HG02870 (cell line): ENCODE data around the gene SLC44A1.

Experiments
- ATAC-seq: cut with Tn5 transposase; IDR thresholded peaks from one replicate; pipeline ENCODE4 v1.9.1; 2021; ENCODE audit warnings: mild to moderate bottlenecking, moderate library complexity; ENCODE audit not compliant: unreplicated experiment

SLC44A1 gene

DNA sequence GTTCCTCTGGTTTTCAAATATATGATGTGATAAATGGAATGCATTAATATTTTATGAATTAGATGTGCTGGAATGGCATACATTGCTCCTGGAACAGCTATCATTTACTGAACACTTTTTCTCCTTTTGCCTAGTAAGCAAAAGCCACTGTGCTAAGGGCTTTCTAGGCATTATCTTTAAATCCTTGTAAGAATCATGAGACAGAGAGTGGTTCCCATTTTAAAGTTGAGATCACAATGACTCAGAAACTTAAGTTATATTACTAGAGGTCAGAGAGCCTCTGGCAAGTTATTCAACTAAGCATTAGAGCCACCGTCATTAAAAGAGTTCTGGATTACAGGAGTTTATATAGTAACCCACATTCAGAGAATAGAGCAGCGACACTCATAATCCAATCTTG, 176.7 kb downstream of the SLC44A1 start:
- ATAC-seq = no peak

DNA sequence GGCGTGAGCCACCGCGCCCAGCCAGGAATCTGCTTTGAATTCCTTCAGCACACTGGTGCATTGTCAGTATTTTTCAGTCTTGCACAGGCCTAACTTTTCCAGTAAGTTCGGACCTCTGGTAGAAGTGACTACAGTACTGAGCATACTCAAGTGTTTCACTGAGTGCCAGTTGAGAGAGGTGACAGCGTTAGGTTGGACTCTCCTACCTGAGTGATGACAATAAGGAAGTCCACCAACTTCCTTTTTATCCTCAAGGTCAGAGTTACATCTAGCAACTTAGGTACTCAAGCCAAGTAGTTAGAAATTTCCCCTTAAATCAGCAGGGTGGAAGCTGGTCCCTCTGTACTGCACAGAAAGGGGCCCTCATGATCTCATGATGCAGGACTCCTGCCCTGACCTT, 177.4 kb downstream of the SLC44A1 start:
- no peak for ATAC-seq

DNA sequence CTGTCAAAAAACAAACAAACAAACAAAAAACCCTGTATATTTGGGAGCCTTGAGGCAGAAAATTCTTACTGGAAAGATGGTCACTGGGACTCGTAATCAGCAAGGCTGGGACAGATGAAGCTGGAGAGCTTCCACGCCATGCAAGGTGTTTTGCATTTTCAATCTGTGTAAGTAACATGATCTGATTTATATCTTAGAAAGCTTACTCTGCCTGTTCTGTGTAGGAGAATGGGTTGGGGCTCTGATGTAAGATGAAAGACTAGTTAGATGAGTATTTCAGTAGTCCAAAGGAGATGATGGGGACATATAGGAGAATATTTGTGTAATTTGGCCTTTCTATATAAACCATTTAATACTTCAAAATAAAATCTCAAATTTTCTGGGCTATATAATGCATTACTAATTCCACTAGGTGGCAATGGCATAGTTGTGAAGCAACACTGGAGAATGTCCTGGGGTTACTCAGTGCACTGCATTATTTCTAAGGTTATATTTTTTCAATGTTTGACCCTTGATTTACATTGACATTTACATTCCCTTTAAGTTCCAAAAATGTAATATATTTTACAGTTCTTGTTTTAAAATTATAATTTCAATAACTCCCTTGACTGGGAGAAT, 181.5 kb downstream of the SLC44A1 start:
- ATAC-seq = peak; percentile 67

DNA sequence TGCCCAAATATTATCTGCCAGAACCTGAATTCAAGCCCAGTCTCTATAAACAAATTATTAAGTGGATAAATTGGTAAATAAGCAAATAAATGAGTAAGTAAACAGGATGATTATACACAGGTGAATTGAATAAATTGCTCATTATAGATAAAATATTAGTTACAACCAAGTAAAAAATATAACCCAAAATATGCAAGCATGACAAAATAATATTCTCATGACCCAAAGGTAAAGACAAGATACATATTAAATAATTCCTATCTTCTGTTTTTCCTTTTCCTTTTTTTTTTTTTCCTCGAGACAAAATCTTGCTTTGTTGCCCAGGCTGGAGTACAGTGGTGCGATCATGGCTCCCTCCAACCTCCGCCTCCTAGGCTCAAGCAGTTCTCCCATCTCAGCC, 182.2 kb downstream of the SLC44A1 start:
- no peak for ATAC-seq

GRCh38 chr9:105431424-105432246, 187.2 kb downstream of the SLC44A1 start:
- ATAC-seq = no peak

DNA sequence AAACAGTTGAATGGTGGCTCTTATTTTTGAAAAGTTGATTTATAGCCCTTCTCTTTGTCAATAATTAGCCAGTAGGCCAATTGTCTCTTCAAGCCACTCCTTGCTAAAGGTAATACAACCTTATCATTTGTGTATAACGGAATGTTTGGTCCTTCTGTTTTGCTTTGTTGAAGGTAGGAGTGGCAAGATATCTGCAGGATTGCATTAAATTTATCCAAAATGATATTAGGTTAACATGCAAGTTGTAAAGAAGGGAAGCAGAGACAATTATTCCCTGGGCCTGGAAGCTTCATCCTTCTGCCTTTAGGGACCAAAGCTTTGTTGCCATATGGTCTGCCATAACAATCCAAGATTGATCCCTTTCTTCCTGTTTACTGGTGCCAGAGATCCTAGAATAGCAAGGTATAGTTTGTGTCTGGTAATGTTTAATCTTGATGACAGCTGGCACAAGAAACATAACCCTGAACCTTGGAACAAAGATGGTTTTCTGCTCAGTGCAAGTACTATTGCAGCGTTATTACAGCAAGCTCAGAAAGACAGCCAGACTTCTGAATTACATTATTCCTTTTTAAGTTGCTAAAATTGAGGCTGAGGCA, 187.9 kb downstream of the SLC44A1 start:
- ATAC-seq = no peak

DNA sequence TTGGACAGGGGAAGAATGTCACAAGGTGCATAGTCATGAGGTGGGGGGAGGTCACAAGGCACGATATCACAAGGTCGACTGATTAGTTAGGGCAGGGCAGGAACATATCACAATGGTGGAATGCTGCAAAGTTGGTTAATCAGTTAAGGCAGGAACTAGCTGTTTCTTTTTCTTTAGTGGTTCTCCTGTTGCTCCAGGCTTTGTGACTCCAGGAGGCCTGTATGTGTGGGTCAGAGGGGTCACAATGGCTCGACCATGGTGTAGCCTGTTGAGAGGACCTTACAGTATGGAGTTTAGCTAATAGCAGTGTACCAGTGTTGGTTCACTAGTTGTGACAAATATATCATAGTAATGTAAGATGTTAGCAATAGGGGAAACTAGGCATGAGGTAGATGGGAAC, 191.0 kb downstream of the SLC44A1 start:
- ATAC-seq = no peak

DNA sequence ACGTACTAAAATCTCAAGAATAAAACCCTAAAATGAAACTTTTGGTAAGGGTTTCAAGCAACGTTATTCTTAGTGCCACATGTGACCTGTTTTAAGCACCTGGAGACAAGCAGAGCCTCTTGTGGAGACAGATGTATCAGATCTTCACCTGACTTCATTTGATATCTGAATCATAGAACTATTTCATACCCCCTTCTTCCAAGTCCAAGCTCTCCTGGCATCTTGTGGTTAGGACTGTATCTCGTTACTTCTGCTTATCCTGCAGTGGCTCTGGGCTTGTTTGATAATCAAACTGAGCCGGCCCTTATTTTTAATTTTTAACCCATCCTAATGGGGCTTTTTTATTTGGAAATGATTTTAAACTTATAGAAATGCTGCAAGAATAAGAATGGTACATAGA, 192.3 kb downstream of the SLC44A1 start:
- no peak for ATAC-seq

- ATAC-seq = no peak
These were observed 193.3 kb downstream of the SLC44A1 start for GRCh38 chr9:105437704-105438103.

- no peak for ATAC-seq
These were observed 193.8 kb downstream of the SLC44A1 start for GRCh38 chr9:105438141-105438806.

DNA sequence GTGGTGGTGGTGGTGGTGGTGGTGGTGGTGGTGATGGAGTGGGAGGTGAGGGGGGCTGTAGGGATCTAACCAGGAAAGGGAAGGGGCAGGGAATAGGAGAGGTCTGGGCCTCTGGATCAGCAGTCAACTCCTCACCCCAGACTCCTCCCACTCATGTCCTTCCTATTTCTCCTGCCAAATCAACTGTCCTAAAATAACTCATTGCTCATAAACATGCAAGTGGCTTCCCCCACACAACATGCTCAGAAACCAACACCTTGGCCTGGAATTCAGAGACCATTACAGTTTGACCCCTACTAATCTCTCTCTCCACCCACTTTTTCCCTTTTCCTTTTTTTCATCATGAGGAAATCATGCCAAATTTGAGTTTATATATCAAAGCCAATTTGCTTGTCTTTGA, 195.0 kb downstream of the SLC44A1 start:
- no peak for ATAC-seq

GRCh38 chr9:105441616-105442160, 197.2 kb downstream of the SLC44A1 start:
- no peak for ATAC-seq

DNA sequence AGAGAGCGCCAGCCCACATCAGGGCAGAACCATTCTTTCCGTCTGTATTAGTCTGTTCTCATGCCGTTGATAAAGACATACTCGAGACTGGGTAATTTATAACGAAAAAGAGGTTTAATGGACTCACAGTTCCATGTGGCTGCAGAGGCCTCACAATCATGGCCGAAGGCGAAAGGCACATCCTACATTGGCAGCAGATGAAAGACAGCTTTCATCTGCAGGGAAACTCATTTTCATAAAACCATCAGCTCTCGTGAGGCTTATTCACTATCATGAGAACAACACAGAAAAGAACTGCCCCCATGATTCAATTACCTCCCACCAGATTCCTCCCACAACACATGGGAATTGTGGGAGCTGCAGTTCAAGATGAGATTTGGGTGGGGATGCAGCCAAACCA, 198.7 kb downstream of the SLC44A1 start:
- ATAC-seq = no peak

DNA sequence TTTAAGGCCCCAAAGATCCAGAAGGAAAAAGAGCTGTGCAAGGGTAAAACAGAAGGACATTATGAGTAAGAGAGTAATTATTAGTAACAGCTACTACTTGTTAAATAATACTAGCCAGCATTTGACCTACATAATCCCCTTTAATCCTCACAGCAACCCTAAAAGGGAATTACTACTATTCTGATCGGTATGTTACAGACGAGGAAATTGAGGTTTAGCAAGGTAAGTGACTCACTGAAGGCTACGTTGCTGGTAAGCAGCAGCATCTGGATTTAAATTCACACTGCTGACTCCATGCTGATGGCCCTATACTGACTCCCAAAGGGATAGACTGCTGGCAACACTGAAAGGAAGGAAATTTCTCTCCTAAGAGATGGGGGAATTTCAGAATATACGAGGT, 199.7 kb downstream of the SLC44A1 start:
- ATAC-seq = no peak

DNA sequence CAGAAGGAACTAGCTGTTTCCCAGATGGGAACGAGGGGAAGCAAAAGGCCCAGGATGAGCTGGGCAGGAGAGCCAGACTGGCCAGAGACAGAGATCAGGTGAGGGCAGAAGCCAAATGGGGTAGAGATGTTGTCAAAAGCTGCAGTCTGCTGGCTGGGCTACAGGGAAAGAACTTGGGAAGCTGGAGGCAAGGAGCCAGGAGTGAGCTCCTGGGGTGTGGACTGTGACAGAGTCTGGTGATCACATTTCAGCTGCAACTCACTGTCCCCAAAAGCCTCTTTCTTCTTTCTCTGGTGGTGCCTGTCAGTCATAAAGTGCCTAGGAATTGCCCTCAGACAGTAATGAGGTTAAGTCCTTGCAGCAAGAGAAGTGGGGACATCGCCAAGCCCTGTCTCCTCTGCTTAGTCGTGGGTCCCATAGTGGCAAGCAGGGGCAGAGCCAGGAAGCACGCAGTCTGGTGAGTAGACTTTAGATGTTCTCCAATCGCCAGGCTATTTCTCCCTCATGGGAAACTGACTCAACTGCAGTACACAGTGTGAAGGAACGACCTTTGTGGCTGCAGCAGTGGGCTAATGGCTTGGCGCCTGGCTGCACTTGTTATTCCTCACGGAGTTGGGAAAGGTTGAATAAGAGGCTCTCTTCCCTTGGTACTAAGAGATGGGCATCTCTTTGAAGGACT, 200.9 kb downstream of the SLC44A1 start:
- no peak for ATAC-seq

GRCh38 chr9:105447386-105447813, 202.9 kb downstream of the SLC44A1 start:
- ATAC-seq = no peak

DNA sequence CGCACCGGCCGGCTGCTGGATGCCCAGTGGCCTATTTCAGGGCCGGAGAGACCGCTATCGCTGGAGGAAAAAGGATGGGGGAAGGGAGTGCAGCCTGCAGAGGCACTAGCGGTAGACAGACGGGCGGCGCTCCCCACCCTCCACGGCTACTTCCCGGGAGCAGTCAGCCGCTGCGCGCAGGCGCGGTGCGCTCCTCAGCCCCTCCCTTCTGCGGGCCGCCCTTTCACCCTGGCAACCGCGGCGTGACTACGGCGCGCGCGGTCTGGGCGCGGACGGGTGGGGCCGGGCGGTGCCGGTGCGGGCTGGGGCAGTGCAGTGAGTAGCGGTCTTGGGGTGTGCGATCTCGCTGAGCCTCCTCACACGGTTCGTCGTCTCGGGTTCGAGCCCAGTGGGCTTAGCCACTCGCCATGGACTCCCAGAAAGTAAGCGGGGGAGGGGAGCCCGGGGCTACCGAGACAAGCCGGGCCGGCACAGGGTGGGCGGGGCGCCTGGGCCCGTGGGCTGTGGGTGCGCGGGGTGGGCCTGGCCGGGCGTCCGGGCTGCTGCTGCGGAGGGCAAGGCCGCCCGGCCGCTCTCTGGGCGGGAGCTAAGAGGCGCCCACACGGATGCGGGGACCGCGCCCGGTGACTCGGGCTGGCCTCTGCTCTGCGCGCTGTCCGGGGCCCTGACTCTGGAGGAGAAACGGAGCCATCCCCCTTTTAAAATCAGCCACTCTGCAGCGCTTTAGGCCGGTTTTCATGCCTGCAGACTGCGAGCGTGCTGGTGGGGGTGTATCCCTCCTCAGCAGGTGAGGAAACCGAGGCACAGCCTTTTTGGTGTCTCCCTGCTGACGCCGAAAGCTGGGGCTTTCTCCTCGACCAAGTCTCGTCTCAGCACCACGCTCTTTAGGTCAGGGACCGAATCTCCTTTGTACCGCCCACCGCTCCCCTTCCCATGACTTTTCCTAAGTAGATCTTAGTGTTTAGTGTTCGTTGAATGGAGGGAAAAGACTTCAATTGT, 203.7 kb downstream of the SLC44A1 start, which contains the start of gene FSD1L:
TSS of gene FSD1L (plus strand) at position 221 of the 999 bp plus-strand sequence. CDS start at position 408, 187 bp downstream.
- peak; percentile 90 for ATAC-seq

DNA sequence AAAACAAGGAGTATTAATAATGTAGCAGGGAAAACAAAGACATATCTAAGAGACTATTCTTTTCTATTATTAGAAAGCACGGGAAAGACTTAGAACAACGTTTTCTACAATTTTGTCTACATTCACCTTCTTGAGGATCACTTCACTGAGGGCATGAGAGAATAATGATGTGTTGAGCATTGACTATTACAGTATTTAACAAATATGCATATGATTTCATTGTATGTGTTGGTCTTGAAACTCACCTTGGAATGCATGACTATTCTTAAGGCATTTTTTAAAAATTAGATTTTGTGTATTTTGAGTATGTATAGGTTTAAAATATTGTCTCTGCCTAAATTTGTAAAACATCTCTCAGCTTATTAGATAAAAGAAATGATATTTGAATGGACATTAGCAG, 204.6 kb downstream of the SLC44A1 start:
- no peak for ATAC-seq

DNA sequence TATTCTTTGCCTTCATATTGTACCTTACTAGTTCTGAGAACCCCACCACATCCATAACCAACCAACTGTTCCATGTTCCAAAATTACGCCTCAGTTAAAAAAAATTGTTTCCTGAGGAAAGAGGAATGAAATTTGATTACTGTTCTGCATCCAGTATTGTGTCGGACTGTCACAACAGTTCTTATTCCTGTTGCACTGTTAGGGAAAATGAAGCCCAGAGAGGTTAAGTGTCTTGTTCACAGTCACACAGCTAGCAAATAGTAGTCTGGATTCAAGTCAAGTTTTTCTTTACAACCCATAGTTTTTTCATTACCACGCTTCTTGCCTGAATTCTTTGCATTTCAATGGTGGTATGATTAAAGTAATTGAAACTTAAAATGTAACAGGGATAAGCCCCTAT, 207.7 kb downstream of the SLC44A1 start:
- ATAC-seq = no peak
